NCI-H2196 treated with DMSO at 0.1 percent for 48 hours (cell line): ENCODE data around the gene WDFY4.

Source experiments
- DNase-seq: peaks from one replicate; lab custom pipeline; 2025; ENCODE audit not compliant: unreplicated experiment; lab: John Stamatoyannopoulos, UW

Gene WDFY4

DNA sequence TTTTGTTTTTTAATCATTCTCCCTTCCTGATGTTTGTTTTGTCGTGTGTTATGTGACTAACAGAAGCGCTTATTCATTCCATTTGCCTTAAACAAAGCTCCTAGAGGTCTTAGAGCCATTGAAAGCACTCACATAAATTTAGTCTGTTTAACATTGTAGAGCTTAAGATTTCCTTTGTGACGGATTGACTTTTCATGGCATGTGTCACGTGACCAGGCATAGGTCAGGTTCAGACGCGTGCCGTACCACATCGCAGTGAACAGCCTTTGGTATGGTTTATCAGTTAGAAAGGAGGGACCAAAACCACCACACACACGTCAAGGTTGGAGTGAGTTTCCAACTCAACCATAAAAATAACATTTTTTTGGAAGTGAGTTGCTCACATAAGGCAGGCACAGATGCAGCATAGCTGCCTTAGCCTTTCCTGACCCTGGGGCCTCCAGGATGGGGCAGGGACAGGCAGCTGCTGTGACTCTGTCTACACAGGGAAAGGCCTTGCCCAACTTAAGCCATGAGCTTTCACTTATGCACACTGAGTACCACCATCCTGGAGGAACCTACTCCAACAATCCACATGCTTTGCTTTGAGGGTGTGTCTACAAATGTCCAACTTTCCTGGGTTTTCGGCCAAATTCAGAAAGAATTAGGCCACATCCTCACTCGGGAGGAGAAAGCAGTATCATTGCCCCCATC, 55.5 kb downstream of the WDFY4 start:
- no peak for DNase-seq

DNA sequence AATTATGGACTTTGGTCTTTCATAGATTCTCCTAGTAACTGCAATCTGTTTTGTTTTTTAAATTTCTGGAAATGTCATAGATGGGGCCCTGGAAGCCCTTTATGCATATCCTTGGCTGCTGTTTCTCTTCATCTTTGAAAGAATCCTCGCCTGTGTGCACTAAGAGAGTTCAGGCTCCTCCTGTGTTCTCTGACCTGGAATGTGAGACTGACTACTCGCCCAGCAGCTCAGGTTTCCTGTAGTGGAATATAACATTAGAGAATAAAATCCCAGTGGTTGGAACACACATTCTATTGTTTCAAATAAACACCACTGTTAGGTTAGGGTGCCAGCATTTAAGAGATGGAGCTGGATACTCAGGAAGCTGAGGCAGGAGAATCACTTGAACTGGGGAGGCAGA, 56.3 kb downstream of the WDFY4 start:
- DNase-seq, result no peak

DNA sequence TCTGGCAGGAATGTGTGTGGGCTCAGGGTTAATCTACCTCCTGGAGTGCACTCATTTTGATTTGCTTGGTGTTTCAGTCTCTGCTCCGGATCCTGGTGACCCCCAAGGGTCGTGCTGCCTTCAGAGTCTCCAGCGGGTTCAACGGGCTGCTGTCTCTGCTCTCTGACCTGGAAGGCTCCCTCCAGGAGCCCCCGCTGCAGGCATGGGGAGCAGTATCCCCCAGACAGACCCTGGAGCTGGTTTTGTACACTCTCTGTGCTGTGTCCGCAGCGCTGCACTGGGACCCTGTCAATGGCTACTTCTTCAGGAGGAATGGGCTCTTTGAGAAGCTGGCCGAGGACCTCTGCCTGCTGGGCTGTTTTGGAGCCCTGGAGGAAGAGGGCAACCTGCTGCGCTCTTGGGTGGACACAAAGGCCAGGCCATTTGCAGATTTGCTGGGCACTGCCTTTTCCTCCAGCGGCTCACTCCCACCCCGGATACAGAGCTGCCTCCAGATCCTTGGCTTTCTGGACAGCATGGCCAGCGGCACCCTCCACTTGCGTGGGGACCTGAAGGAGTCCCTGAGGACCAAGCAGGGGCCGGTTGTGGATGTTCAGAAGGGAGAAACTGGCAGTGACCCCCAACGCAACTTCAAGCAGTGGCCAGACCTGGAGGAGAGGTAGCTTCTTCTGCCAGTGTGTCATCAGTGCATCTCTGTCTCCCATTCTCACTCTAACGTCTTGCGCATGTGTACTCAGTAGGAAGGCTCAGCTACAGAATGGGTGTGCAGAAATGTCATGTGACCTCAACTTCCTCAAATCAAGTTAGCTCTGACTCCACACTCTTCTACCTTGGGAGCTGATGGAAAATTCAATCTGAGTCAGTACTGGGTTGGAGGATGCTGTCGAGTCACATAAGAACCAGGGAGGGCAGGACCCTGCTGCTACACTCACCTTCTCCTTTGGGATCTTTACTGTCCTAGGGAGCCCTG, 58.5 kb downstream of the WDFY4 start:
- DNase-seq, result no peak

DNA sequence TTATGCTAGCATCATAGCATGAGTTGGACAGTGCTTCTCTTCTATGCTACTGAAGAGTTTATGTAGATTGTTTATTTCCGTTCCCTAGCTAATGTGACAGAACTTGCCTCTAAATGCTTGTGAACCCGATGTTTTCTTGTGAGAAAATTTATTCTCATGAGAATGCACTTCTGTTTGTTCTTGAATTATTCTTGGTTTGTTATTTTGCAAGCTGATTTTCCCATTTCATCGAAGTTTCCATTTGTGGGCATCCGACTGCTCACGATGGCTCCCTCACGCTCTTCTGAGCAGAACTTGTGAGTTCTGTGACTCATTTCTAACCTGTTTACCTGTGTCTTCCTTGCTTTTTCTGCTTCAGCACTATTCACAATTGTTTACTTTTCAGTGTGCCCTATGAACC, 59.9 kb downstream of the WDFY4 start:
- no peak for DNase-seq

DNA sequence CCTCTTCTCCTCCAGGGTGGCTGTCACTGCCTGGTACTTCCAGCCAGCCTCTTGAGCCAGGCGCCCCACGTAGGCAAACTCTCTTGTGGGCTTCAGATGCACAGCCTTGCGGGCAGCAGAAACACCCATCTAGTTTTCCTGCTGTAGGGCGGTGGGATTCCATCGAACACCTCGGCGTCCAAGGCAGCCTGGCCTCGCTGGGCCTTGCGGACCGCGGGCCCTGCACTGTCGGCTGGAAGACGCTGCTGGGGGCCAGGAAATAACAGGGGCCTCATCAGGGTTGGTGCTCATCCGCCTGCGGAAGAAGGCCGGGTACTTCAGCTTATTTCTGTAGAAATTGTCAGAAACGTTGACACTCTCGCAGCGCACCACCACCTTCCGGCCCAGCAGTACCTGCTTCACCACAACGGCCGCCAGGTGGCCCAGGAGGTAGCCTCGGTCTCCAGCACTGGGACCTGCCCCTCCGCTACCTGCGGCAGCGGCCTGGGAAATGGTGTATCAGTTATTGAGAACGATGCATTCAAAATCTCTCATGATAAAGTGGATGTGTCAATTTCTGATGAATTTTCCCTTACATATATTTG, 61.1 kb downstream of the WDFY4 start:
- DNase-seq, result no peak

DNA sequence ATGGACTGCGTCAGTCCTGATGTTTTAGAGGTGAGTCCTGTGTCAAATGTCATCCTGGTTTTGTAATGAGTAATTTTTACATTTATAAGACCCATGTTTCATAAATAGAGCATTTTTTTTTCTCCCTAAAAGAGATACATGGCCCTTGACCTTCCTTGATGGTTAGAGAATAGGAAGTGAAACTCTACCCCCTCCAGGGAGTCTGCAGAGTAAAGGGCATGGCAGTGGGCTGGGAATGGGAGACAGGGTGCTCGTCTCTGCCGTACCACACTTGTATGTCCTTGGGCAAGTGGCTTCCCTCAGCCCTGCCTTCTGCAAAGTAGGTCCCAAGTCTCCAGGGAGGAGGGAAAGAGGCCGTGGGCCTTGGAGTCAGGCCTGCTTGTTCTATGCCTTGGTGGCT, 63.9 kb downstream of the WDFY4 start:
- DNase-seq, result no peak

DNA sequence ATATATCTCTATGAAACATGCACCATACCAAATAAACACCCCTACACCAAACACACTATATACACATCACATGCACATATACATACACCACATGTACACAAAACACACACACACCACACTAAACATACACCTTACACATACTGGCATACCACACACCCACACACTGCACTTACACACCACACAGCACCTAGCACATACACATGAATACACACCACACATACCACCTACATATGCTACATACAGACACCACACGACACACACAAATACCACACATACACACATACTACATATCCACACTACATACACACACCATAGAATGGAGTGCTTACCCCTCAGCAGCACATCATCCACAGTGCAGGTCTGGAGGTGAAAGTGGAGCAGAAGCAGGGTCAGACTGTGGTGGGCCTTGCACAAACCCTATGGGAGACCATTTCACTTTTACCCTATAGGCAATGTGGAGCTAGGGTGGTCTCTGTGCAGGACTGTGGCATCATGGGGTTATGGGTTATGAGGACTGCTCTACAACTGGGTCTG, 64.6 kb downstream of the WDFY4 start:
- DNase-seq, result no peak

DNA sequence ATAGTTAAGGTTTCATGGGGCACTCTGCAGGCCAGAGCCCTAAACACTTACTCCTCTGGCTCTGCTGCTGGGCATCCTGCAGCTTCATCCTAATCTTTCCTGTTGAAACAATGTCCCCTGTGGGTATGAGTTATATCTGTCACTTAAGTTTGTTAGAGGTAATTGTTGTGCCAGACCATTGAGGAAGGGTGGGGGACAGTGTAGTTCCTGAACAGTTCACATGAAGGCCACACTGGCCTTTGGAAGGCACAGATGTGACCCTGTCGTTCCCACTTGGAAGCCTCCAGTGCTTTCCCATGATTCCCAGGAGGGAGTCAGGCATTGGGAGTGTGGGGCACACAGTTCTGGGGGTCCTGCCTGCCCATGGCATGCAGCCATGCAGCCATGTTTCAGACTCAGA, 65.3 kb downstream of the WDFY4 start:
- DNase-seq, result no peak

GRCh38 chr10:48750991-48751390, 66.3 kb downstream of the WDFY4 start:
- no peak for DNase-seq

DNA sequence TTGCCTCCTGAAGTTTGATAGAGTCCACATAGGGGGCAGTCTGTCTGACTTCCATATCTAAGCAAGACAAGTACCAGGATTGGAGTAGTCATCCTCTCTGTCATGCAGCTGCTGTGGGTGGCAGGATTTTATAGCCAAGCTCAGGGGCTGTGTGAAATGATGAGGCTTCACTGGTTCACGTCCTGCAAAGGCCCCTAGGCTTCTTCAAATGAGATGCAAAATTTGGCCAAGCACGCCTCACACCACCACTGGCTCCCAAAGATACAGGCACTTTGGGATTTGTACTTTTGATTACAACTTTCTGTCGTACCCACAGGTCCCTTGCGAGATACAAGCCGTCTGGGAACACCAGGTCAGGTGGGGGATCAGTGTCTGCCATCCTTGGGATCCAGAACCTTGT, 67.1 kb downstream of the WDFY4 start:
- no peak for DNase-seq

- DNase-seq, result no peak
Observed at GRCh38 chr10:48758411-48758810, 73.7 kb downstream of the WDFY4 start.

- DNase-seq, result no peak
Observed at GRCh38 chr10:48759113-48759901, 74.6 kb downstream of the WDFY4 start.

- DNase-seq, result no peak
Observed at GRCh38 chr10:48760983-48761382, 76.3 kb downstream of the WDFY4 start.

- no peak for DNase-seq
Observed at GRCh38 chr10:48762064-48763042, 77.7 kb downstream of the WDFY4 start.

DNA sequence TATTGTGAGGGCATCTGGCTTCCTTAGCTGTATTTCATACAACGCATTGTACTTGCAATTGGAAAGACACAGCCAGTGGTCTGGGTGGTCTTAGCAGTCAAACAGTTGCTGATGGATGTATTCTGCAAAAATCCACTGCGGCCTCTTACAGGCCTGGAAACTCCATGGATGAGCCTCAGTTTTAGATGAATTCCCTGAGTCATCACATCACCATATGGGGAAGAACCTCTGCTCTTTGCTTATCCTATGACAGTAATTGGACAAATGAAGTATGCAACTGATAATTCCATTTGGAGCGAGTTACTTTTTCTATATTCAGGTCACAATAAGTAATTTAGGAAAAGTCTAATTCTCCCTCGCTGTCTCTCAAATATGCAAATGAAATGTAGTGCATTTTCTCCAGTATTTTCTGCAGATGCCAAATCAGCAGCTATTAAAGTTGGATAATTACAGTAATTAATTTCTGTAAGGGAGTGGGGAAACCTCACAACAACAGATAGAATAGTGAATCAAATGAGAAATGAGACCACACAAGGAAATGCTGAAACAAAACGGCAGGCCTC, 78.8 kb downstream of the WDFY4 start:
- DNase-seq, result no peak

- DNase-seq, result no peak
Observed at GRCh38 chr10:48764486-48764885, 79.8 kb downstream of the WDFY4 start.

DNA sequence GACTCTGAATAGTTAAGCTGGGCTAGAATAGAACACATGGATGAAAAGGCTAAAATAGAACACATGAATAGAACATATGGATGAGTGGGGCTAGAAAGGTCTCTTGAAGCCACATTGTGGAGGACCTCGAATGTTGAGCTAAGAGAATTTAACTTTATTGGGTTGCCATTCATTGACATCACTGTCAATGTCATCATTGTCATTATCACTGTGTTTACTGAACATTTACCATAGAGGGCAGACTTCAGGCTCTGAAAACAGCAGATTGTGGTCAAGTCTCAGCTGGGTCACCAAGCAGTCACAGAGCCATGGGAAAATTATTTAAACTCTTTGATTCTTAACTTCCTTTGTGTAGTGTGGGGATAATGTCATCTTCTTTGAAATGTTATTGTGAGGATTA, 80.4 kb downstream of the WDFY4 start:
- DNase-seq, result no peak

DNA sequence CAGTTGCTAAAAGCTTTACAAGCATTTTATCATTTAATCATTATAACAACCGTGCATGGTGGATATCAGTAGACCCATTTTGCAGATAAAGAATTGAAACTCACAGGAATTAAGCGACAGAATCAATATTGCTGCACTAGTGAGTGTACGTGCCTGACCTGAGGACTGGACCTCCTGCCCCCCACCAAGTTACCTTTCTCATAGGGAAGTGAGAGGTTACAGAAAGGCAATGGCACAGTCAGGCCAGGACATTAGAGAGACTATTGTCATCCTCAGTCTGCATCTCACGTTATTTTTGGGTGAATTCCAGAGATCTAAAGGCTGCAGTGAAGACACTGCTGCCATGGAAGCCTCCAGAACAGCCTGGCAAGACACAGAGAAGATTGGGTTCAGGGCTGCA, 80.9 kb downstream of the WDFY4 start:
- DNase-seq, result no peak

GRCh38 chr10:48767373-48768143, 82.9 kb downstream of the WDFY4 start:
- DNase-seq, result no peak
